Measurements from ENCODE around the gene PHF20. TPM values are rescaled to one million over a fixed set of nuclear protein-coding genes. Genes with fewer than 3 reads are reported as not detected.

The PHF20 gene
- total and polyA plus RNA-seq, 2 donors (not counting 3 experiments of a cell fraction or from before 2014, with no cell fraction given), result 25.0 to 45.8 TPM

DNA sequence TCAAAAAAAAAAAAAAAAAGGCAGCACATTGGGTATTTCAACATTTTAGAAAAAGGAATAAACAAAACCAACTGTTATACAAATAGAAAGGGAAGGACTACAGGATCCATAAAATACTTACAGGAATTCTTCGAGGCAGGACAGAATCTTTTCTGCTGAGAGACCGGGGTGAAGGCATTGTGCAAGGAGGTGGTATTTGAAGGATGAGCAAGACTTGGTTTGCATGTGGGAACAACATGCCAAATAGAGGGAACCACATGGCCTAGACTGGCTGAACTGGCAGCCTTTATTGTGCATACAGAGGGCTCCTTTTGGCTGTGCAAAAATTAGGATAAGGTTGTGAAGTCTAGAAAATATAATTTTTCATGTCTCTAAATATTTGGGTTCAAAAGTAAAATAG is 119.6 kb downstream of the PHF20 start:
- Histone ChIP-seq H3K27ac (ENCODE audit: insufficient read depth, low read depth, low read length) (no peak overlapping the region), H4K20me1 (replicated peaks; ENCODE audit: control insufficient read depth, extremely low read depth, insufficient read depth, low read length) (no peaks in the 10 kb centered on the region), H3K9ac (replicated peaks; ENCODE audit: extremely low read depth, insufficient read depth, low read length) (no peak overlapping the region), H3K9me3 (replicated peaks; ENCODE audit: control insufficient read depth, insufficient read depth, low read length) (no peaks in the 10 kb centered on the region), H3K4me3 (replicated peaks in 1 of 3; ENCODE audit: insufficient read depth in 1 of 3, low read depth in 1 of 3, low read length in 3 of 3) (no peak overlapping the region), H3K36me3 (ENCODE audit: control insufficient read depth in 2 of 2, extremely low read depth in 1 of 2, insufficient read depth in 2 of 2, low read length in 2 of 2) (peaks cover 0 to 5% of the 10 kb centered on the region in 2 experiments), H3K9me1 (replicated peaks; ENCODE audit: control insufficient read depth, extremely low read depth, insufficient read depth, low read length) (no peaks in the 10 kb centered on the region), H3K79me2 (ENCODE audit: control insufficient read depth, insufficient read depth, low read length) (peaks cover 3% of the 10 kb centered on the region), H2AFZ (ENCODE audit: low read depth, low read length) (no peak overlapping the region), H3K4me1 (ENCODE audit: control insufficient read depth, extremely low read depth, insufficient read depth, low read length) (no peaks in the 10 kb centered on the region), H3K4me2 (ENCODE audit: insufficient read depth, low read length) (no peak overlapping the region), H3K27me3 (ENCODE audit: control insufficient read depth in 2 of 2, insufficient read depth in 2 of 2, low read length in 2 of 2) (no peaks in the 10 kb centered on the region)
- FAIRE-seq (no peak), DNase-seq (ENCODE audit: low read depth, low spot score) (no peak)
- BruUV-seq (replicated peaks), result no TSS peak
- TF ChIP-seq EZH2 (IDR thresholded peaks at IDR 0.05; ENCODE audit: borderline replicate concordance, low read depth, low read length, severe bottlenecking) (no peak), POLR2A (IDR thresholded peaks at IDR 0.05; ENCODE audit: low read depth, low read length) (no peak), JUN (IDR thresholded peaks at IDR 0.05; ENCODE audit: borderline replicate concordance, insufficient read depth, insufficient read length, low read depth) (no peak)
- TF ChIP-seq, protein P1, sequence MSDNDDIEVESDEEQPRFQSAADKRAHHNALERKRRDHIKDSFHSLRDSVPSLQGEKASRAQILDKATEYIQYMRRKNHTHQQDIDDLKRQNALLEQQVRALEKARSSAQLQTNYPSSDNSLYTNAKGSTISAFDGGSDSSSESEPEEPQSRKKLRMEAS (IDR thresholded peaks at IDR 0.05; ENCODE audit: insufficient read depth, insufficient read length), result no peak
- ChIA-PET POLR2A (no interaction called here), CTCF (no interaction called here)
- dilution Hi-C loops (cut with MboI; ENCODE audit: extremely low pct_ligation_motif_present, low sequenced_read_pairs) (no loop called here), intact Hi-C loops (cut with micrococcal nuclease) (no loop called here)

DNA sequence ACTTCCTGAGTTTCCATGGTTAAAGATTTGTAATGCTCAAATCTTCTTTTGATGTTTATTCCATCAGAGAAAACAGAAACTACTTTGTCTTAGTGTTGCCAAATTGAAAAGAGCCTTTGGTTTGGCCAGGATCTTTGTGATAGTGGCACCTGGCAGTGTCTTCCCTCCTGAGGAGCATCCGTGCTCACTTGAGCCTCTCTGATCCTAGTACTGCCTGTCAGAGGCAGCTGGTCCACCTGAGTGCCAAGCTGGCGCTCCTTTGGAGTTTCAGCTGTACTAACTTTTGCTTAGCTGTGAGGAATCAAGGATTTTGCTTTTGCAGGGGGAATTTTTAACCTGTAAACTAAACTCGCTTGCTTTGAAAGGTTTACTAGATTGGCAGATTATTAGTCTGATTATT is 121.1 kb downstream of the PHF20 start:
- POLR2A ChIA-PET, result no interaction called here
- no peak overlapping the region for H2AFZ ChIP-seq (ENCODE audit: low read depth, low read length)
- intact Hi-C loops (cut with micrococcal nuclease), result no loop called here
- H3K36me3 ChIP-seq (ENCODE audit: control insufficient read depth in 2 of 2, extremely low read depth in 1 of 2, insufficient read depth in 2 of 2, low read length in 2 of 2), result peaks cover 0 to 1% of the 10 kb centered on the region in 2 experiments
- no TSS peak for BruUV-seq (replicated peaks)
- H3K9me1 ChIP-seq (replicated peaks; ENCODE audit: control insufficient read depth, extremely low read depth, insufficient read depth, low read length), result no peaks in the 10 kb centered on the region
- FAIRE-seq (no peak), DNase-seq (ENCODE audit: low read depth, low spot score) (no peak)
- no peaks in the 10 kb centered on the region for H4K20me1 ChIP-seq (replicated peaks; ENCODE audit: control insufficient read depth, extremely low read depth, insufficient read depth, low read length)
- H3K9me3 ChIP-seq (replicated peaks; ENCODE audit: control insufficient read depth, insufficient read depth, low read length), result no peaks in the 10 kb centered on the region
- H3K27me3 ChIP-seq (ENCODE audit: control insufficient read depth in 2 of 2, insufficient read depth in 2 of 2, low read length in 2 of 2), result no peaks in the 10 kb centered on the region
- no peak overlapping the region for H3K4me2 ChIP-seq (ENCODE audit: insufficient read depth, low read length)
- no peaks in the 10 kb centered on the region for H3K4me1 ChIP-seq (ENCODE audit: control insufficient read depth, extremely low read depth, insufficient read depth, low read length)
- no peak for TF ChIP-seq FOS (IDR thresholded peaks at IDR 0.05; ENCODE audit: borderline replicate concordance, insufficient read depth, low read length)
- TF ChIP-seq, protein P1 (IDR thresholded peaks at IDR 0.05; ENCODE audit: insufficient read depth, insufficient read length), result no peak
- TF ChIP-seq POLR2AphosphoS5 (IDR thresholded peaks at IDR 0.05; ENCODE audit: insufficient read depth, low read depth, low read length), result no peak
- no peak for TF ChIP-seq POLR2A (IDR thresholded peaks at IDR 0.05; ENCODE audit: low read depth, low read length)
- TF ChIP-seq, protein P2, sequence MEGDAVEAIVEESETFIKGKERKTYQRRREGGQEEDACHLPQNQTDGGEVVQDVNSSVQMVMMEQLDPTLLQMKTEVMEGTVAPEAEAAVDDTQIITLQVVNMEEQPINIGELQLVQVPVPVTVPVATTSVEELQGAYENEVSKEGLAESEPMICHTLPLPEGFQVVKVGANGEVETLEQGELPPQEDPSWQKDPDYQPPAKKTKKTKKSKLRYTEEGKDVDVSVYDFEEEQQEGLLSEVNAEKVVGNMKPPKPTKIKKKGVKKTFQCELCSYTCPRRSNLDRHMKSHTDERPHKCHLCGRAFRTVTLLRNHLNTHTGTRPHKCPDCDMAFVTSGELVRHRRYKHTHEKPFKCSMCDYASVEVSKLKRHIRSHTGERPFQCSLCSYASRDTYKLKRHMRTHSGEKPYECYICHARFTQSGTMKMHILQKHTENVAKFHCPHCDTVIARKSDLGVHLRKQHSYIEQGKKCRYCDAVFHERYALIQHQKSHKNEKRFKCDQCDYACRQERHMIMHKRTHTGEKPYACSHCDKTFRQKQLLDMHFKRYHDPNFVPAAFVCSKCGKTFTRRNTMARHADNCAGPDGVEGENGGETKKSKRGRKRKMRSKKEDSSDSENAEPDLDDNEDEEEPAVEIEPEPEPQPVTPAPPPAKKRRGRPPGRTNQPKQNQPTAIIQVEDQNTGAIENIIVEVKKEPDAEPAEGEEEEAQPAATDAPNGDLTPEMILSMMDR (IDR thresholded peaks at IDR 0.05; ENCODE audit: extremely low read depth in 1 of 2, insufficient read depth in 1 of 2, low read depth in 1 of 2, low read length in 2 of 2), result no peak
- no peak for TF ChIP-seq MYC (IDR thresholded peaks at IDR 0.05; ENCODE audit: low read depth, low read length)
- no peak for TF ChIP-seq GATA2 (IDR thresholded peaks at IDR 0.05; ENCODE audit: insufficient read depth, insufficient read length, low read depth, low read length)
- no peak for TF ChIP-seq JUN (IDR thresholded peaks at IDR 0.05; ENCODE audit: borderline replicate concordance, insufficient read depth, insufficient read length, low read depth)
- TF ChIP-seq EZH2 (IDR thresholded peaks at IDR 0.05; ENCODE audit: borderline replicate concordance, low read depth, low read length, severe bottlenecking), result no peak
- dilution Hi-C loops (cut with MboI; ENCODE audit: extremely low pct_ligation_motif_present, low sequenced_read_pairs), result no loop called here
- no peak overlapping the region for H3K4me3 ChIP-seq (replicated peaks in 1 of 3; ENCODE audit: insufficient read depth in 1 of 3, low read depth in 1 of 3, low read length in 3 of 3)
- CTCF ChIA-PET, result interaction anchor here (1.1 kb wide), 1 partner anchor 9 kb away, joined by 4 read pairs; no protein-coding TSS in a partner anchor
- H3K27ac ChIP-seq (ENCODE audit: insufficient read depth, low read depth, low read length), result no peak overlapping the region
- H3K9ac ChIP-seq (replicated peaks; ENCODE audit: extremely low read depth, insufficient read depth, low read length), result no peak overlapping the region
- H3K79me2 ChIP-seq (ENCODE audit: control insufficient read depth, insufficient read depth, low read length), result no peaks in the 10 kb centered on the region
